Measurements from ENCODE around the gene EPB41L4A.

GRCh38 chr5:112192866-112193265 lies 226.2 kb downstream of the EPB41L4A start:
- TF ChIP-seq CTCF (IDR thresholded peaks at IDR 0.05) (no peak), POLR2A (IDR thresholded peaks at IDR 0.05) (no peak)
